ENCODE data around the gene ZNF627.

DNA sequence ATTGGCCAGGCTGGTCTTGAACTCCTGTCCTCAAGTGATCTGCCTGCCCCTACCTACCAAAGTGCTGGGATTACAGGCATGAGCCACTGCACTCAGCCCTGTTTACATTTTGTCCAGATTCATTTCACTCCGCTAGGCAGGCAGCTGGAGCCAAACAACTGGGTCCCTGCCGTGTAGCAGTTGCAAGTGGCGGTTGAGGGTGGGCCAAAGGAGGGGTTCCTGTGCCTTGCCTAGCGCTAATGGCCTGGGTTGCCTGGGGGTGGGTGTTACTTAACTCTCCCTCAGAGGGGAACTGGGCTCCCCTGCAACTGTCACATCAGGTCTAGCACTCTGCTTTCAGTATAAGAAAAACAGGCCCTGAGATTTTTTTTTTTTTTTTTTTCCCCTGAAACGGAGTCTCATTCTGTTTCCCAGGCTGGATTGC, 27.2 kb upstream of the ZNF627 start:
- TF ChIP-seq EZH2 (IDR thresholded peaks at IDR 0.05; ENCODE audit: borderline replicate concordance, insufficient read depth, low read length, poor library complexity, severe bottlenecking) (no peak), POLR2AphosphoS5 (IDR thresholded peaks at IDR 0.05) (no peak), TAF1 (IDR thresholded peaks at IDR 0.05; ENCODE audit: low read depth) (no peak), EP300 (conservative IDR thresholded peaks at IDR 0.05; ENCODE audit: poor library complexity, severe bottlenecking) (no peak), MXI1 (conservative IDR thresholded peaks at IDR 0.05; ENCODE audit: poor library complexity, severe bottlenecking) (no peak), SMC3 (conservative IDR thresholded peaks at IDR 0.05; ENCODE audit: poor library complexity) (no peak), RAD21 (conservative IDR thresholded peaks at IDR 0.05) (no peak)
- TF ChIP-seq, protein P1, sequence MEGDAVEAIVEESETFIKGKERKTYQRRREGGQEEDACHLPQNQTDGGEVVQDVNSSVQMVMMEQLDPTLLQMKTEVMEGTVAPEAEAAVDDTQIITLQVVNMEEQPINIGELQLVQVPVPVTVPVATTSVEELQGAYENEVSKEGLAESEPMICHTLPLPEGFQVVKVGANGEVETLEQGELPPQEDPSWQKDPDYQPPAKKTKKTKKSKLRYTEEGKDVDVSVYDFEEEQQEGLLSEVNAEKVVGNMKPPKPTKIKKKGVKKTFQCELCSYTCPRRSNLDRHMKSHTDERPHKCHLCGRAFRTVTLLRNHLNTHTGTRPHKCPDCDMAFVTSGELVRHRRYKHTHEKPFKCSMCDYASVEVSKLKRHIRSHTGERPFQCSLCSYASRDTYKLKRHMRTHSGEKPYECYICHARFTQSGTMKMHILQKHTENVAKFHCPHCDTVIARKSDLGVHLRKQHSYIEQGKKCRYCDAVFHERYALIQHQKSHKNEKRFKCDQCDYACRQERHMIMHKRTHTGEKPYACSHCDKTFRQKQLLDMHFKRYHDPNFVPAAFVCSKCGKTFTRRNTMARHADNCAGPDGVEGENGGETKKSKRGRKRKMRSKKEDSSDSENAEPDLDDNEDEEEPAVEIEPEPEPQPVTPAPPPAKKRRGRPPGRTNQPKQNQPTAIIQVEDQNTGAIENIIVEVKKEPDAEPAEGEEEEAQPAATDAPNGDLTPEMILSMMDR (IDR thresholded peaks at IDR 0.05; ENCODE audit: poor library complexity, severe bottlenecking), result no peak
- TF ChIP-seq, protein P2, sequence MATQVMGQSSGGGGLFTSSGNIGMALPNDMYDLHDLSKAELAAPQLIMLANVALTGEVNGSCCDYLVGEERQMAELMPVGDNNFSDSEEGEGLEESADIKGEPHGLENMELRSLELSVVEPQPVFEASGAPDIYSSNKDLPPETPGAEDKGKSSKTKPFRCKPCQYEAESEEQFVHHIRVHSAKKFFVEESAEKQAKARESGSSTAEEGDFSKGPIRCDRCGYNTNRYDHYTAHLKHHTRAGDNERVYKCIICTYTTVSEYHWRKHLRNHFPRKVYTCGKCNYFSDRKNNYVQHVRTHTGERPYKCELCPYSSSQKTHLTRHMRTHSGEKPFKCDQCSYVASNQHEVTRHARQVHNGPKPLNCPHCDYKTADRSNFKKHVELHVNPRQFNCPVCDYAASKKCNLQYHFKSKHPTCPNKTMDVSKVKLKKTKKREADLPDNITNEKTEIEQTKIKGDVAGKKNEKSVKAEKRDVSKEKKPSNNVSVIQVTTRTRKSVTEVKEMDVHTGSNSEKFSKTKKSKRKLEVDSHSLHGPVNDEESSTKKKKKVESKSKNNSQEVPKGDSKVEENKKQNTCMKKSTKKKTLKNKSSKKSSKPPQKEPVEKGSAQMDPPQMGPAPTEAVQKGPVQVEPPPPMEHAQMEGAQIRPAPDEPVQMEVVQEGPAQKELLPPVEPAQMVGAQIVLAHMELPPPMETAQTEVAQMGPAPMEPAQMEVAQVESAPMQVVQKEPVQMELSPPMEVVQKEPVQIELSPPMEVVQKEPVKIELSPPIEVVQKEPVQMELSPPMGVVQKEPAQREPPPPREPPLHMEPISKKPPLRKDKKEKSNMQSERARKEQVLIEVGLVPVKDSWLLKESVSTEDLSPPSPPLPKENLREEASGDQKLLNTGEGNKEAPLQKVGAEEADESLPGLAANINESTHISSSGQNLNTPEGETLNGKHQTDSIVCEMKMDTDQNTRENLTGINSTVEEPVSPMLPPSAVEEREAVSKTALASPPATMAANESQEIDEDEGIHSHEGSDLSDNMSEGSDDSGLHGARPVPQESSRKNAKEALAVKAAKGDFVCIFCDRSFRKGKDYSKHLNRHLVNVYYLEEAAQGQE (IDR thresholded peaks at IDR 0.05; ENCODE audit: borderline replicate concordance), result no peak
